D721Med (cell line): ENCODE results near the gene SHQ1.

Experiments
- DNase-seq: peaks from one replicate; pipeline ENCODE4 v3.0.0; 2011; ENCODE audit warnings: low spot score; ENCODE audit not compliant: insufficient read length
- FAIRE-seq: peaks from 2 replicates; lab custom pipeline; 2011; peaks lifted over from hg19 to GRCh38; lab: Jason Lieb, UNC
- CTCF ChIP-seq: IDR thresholded peaks from 2 replicates; pipeline ENCODE4 v1.5.1; 2012; ENCODE audit warnings: mild to moderate bottlenecking, control low read depth; ENCODE audit not compliant: insufficient read depth; ENCODE audit errors: missing control alignments

The SHQ1 gene

DNA sequence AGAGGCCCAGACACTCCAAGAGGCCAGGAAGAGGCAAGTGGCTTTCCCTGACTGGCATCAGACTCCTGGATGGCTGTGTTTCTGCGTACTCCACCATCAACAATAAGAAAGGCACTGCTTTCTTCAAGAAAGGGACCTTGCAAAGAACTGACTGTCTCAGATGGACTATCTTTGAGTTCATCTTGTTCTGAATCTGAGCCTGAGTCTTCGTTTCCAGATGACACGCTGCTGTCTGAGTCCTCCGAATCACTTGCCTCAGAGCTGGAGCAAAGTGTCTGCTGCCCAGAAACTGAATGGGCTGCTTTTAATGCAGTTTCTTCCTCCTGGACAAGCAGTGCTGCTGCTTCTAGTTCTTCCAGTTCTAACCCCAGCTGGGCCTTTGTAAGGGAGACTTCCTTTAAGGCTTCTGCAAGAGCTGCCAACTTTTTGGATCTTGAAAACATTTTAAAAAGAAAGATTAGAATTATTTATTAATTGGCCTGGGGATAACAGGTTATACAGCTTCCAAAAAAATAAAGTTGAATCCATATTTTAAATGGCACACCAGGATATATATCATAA, 97.8 kb downstream of the SHQ1 start:
- TF ChIP-seq CTCF = no peak
- DNase-seq = no peak
- FAIRE-seq = no peak

DNA sequence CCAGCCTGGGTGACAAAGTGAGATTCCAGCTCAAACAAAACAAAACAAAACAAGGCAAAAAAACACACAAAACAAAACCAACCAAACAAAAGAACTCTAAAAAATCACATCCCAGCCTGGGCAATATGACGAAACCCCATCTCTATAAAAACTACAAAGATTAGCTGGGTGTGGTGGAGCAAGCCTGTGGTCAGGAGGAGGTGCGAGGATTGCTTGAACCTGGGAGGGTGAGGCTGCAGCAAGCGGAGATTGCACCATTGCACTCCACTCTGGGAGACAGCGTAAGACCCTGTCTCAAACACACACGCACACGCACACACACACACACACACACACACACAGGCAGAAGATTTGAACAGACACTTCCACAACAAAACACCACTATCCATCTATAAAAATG, 99.6 kb downstream of the SHQ1 start:
- FAIRE-seq = no peak
- no peak for DNase-seq
- no peak for TF ChIP-seq CTCF

DNA sequence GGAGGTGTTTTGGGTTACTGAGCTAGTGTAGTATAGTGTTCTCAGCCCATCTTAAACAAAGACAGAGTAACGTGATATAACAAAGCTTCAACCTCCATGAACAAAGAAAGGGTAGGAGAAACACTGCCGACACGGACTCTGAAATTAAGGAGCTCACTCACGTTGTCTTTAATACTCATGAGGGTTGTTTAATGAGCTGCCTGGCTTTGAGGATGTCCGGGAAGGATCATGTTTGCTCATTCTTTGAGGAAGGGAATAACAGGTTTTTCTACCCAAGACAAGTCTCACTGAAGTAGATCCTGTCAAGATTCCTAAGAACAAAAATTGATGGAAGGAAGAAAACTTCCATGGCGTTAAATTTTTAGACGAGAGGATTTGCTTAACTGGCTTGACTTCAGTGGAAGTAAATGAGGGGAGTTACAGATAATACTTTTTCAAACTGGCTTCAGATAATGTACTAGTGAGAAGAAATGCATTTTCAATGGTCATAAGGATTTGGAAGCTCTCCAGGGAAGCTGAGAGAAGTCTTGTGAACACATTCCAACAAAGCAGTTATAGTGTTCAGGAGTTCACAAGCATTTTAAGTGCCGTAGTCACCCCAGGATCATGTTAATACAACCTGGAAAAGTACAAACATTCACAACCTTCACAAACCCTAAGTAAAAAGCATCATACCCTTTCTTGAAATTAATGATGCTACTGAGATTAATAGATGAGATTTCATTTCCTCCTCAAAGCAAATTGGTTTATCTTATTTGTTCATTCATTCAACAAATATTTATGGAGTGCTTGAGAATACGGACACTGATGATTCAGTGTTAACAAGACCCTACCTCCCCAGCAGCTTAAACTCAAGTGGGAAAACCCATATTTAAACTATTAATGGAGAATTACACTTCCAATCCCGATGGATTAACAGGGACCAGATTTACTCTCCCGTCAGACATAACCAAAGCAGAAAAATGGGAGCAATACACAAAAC, 101.5 kb downstream of the SHQ1 start:
- DNase-seq (no peak), FAIRE-seq (no peak)
- no peak for TF ChIP-seq CTCF

DNA sequence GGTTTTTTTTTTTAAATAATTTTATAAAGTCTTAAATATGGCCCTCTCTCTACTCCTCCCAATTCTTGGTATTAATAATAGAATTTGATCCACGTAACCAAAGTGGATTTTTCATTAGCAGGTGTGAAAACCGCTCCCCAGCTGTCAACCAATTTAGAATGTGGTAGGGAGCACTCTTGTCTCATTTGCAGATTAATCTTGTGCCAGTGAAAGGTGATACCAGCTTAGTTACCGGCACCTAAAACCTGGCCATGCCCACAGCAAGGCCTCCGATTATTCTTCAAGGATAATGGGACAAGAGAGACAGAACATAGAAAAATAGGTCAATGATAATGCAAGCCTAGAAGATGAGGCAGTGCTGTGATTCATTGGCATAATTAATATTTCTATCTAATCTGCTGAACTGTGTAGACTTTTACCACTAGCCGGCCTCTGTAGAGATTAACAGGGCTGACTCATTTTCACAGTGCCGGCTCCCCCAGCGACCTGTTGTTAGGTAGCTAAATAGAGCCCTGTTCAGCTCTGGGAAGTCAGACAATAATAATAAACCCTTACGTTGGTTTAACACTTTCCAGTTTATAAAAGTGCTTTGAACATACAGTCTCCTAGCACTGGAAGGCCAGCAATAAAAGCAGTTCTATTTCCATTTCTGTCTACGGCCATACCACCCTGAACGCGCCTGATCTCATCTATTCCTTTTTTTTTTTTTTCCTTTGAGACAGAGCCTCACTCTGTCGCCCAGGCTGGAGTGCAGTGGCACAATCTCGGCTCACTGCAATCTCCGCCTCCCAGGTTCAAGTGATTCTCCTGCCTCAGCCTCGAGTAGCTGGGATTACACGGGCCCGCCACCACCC, 102.9 kb downstream of the SHQ1 start:
- no peak for TF ChIP-seq CTCF
- DNase-seq (no peak), FAIRE-seq (peak; percentile 81)

DNA sequence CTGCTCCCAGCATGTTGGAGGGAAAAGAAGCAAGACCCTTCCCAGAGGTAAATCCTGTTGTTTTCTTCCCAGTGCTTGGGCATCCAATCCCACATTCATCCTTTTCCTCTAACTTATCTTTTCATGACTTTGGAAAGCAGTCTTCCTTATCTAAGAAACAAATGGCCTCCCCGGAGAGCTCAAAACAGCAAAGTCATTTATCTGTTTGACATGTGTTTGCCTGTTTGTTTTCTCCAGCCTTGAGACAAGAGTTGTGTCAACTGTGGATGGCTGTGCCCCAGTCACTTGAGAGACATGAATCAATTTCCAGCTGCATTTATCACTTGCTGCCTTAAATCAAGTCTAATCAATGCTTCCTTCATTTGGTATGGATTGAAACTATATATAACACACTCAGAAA, 103.9 kb downstream of the SHQ1 start:
- no peak for FAIRE-seq
- DNase-seq = no peak
- TF ChIP-seq CTCF = no peak

DNA sequence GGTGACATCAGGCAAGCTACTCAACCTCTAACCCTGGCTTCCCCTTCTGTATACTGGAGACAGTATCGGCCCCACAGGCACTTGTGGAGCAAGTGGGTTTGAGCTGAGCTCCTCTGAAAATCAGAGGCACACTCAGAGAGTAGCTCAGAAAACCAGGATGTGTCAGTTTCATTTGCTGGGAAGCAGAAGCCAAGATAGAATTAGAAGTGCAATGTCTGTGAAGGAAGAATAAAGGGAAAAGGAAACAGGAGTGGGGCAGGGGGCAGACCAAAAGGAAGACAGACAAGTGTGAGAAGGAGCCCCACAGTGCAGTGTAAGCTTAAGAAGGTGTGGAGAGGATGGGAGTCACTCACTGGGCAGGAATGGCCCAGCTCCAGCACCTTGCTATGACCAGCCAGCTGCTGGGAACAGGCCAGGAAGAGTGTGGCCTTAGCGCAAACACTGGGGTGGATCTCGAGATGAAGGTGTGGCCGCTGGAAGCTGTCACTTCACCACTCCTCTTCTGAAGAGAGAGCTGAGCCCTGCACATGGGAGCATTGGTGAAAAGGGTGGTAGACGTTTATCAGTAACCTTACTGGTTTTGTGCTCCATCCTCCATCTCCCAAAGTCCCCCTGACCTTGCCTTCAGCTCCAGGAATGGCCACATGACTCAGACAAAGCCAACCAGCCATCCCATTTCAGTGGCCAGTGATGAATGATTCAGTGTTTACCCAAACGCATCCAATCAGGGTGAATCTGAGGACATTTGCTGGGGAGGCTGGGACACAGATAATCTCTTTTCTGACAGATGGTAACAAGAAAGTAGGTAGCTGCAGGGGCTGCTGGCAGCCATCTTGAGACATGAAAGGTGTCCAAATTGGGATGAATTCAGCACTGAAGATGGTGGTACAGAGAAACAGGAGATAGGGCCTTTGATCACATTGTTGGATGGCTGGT, 108.4 kb downstream of the SHQ1 start:
- no peak for TF ChIP-seq CTCF
- DNase-seq = no peak
- FAIRE-seq = peak; percentile 89
